Suppressor macrophage treated with lipopolysaccharide for 4 hours (primary cell): ENCODE measurements around the gene HAVCR1.

Experiments used
- DNase-seq: peaks from one replicate; pipeline ENCODE4 v3.0.0-alpha.2; 2020

HAVCR1 gene

GRCh38 chr5:156984064-156984463 is 74.9 kb downstream of the HAVCR1 start:
- DNase-seq, result no peak

- peak; percentile 56 for DNase-seq
Observed at GRCh38 chr5:156981481-156981880, 77.4 kb downstream of the HAVCR1 start.
